HepG2 (cell line): ENCODE data around the gene TAOK3. TPM values are rescaled to one million over a fixed set of nuclear protein-coding genes. Genes with fewer than 3 reads are reported as not detected.
A peak's percentile ranks its signal among the peaks of the same experiment; 100 is the strongest.

Experiments used
- ARNTL ChIP-seq: sonication (generic); formaldehyde crosslinking; IDR thresholded peaks from 2 replicates; pipeline ENCODE4 v1.4.0; 2020; ENCODE audit warnings: mild to moderate bottlenecking, missing genetic modification reagents
- CEBPZ ChIP-seq: IDR thresholded peaks from 2 replicates; pipeline ENCODE4 v1.6.1; 2012; ENCODE audit warnings: low read length, improper control_type of control experiment
- FOXM1 ChIP-seq: sonication (generic); formaldehyde crosslinking; IDR thresholded peaks from 2 replicates; pipeline ENCODE4 v1.5.0; 2020; ENCODE audit warnings: missing genetic modification reagents
- GFI1 ChIP-seq: sonication (generic); formaldehyde crosslinking; IDR thresholded peaks from 2 replicates; pipeline ENCODE4 v1.5.0; 2020; ENCODE audit warnings: missing genetic modification reagents, mild to moderate bottlenecking, borderline replicate concordance
- RFX5 ChIP-seq: IDR thresholded peaks from 2 replicates; pipeline ENCODE4 v1.6.1; 2011; ENCODE audit warnings: low read depth, low read length, improper control_type of control experiment
- SMC3 ChIP-seq: IDR thresholded peaks from 2 replicates; pipeline ENCODE4 v1.6.1; 2011; ENCODE audit warnings: low read length, improper control_type of control experiment
- SNAPC4 ChIP-seq: sonication (generic); formaldehyde crosslinking; IDR thresholded peaks from 2 replicates; pipeline ENCODE4 v1.4.0; 2020; ENCODE audit warnings: mild to moderate bottlenecking, missing genetic modification reagents
- TARDBP ChIP-seq: sonication (generic); formaldehyde crosslinking; IDR thresholded peaks from 2 replicates; pipeline ENCODE4 v1.8.0; 2022; ENCODE audit warnings: mild to moderate bottlenecking, missing genetic modification reagents
- ZBTB39 ChIP-seq: sonication (generic); formaldehyde crosslinking; IDR thresholded peaks from 2 replicates; pipeline ENCODE4 v1.5.0; 2020; ENCODE audit warnings: missing genetic modification reagents
- ZNF18 ChIP-seq: sonication (generic); formaldehyde crosslinking; IDR thresholded peaks from 2 replicates; pipeline ENCODE4 v1.8.0; 2022; ENCODE audit warnings: mild to moderate bottlenecking, missing genetic modification reagents; ENCODE audit not compliant: insufficient replicate concordance
- ZNF260 ChIP-seq: sonication (generic); formaldehyde crosslinking; IDR thresholded peaks from 2 replicates; pipeline ENCODE4 v1.4.0; 2020; ENCODE audit warnings: missing genetic modification reagents, low read depth, mild to moderate bottlenecking, borderline replicate concordance
- ZNF576 ChIP-seq: sonication (generic); formaldehyde crosslinking; IDR thresholded peaks from 2 replicates; pipeline ENCODE4 v1.4.0; 2020; ENCODE audit warnings: mild to moderate bottlenecking, missing genetic modification reagents
- ZNF598 ChIP-seq: sonication (generic); formaldehyde crosslinking; IDR thresholded peaks from 2 replicates; pipeline ENCODE4 v1.5.1; 2020; ENCODE audit warnings: mild to moderate bottlenecking, missing genetic modification reagents, borderline replicate concordance
- ZSCAN30 ChIP-seq: sonication (generic); formaldehyde crosslinking; IDR thresholded peaks from 2 replicates; pipeline ENCODE4 v1.5.0; 2020; ENCODE audit warnings: mild to moderate bottlenecking, missing genetic modification reagents
- polyA plus RNA-seq, 8 experiments: library from polyadenylated mRNA; depleted of rRNA in 3 of 8; stranded (reverse) in 7 of 8; unstranded in 1 of 8; fragments of >200 nt; fragmentation: Illumina TruSeq in 4 of 8; extraction: Trizol in 4 of 8; gene quantifications; 2 replicates each; pipeline versions ENCODE4 v1.2.1 to v1.2.3, GENCODE V29; 2011 to 2016; ENCODE audit warnings: low read depth in 4 of 8, missing spikeins in 1 of 8, mixed read lengths in 1 of 8; ENCODE audit not compliant: insufficient read depth in 1 of 8
- total RNA-seq, 5 experiments: library from RNA; depleted of rRNA; stranded (reverse); fragments of >200 nt; fragmentation: Illumina TruSeq; extraction: Trizol; gene quantifications; 2 replicates each; pipeline ENCODE4 v1.2.3, GENCODE V29; 2016; ENCODE audit warnings: low read depth in 1 of 5

TAOK3 gene
- total and polyA plus RNA-seq, 2 of the 13 experiments (the other 11 are each of a cell fraction or from before 2014, with no cell fraction given): 10.4 to 12.3 TPM

GRCh38 chr12:118376089-118377020 is 3.6 kb upstream of the TAOK3 start, which contains the start of gene SUDS3 (continued):
- TF ChIP-seq ZNF576 (CRISPR knock-in tag): no peak
- TF ChIP-seq FOXM1 (CRISPR knock-in tag): no peak
- TF ChIP-seq ZSCAN30 (CRISPR knock-in tag): no peak
- TF ChIP-seq ARNTL (CRISPR knock-in tag): no peak
- TF ChIP-seq TARDBP: peak; percentile 89
- no peak for TF ChIP-seq SNAPC4 (CRISPR knock-in tag)
- peak; percentile 75 for TF ChIP-seq SMC3
- TF ChIP-seq RFX5: peak; percentile 27; the same call in 1 of the 2 replicates
- peak; percentile 34; the same call in 1 of the 2 replicates for TF ChIP-seq ZNF598
- TF ChIP-seq ZBTB39 (CRISPR knock-in tag): no peak
- no peak; the same call in 1 of the 2 replicates for TF ChIP-seq GFI1
- TF ChIP-seq ZNF18 (CRISPR knock-in tag): peak; percentile 17
- no peak for TF ChIP-seq ZNF260 (CRISPR knock-in tag)
- no peak for TF ChIP-seq CEBPZ
